GM18526 (cell line): ENCODE results near the gene PRTG.

Experiments used
- POLR2A ChIP-seq: IDR thresholded peaks from 3 replicates; pipeline ENCODE4 v1.6.1; 2011; ENCODE audit not compliant: insufficient read length; ENCODE audit errors: extremely low read depth

Gene PRTG

GRCh38 chr15:55627730-55628368 is 115.1 kb downstream of the PRTG start:
- TF ChIP-seq POLR2A = no peak

DNA sequence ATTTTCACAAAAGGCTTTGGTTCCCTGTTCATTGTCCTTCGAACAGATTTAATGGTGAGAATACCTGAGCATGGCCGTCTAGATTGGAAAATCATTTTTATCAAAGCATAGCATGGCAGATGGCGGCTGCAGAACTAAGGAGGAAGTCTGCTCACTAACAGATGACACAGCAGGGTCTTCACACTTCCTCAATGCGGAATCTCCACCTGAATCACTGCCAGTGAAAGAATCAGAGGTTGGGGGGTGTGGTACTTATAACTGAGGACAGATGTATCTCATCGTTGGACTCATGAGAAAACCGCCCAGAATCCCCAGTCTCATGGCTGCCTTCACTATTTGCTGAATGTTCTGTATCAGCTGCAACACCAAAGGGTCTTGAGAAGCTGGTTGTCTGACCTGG is 123.2 kb downstream of the PRTG start:
- TF ChIP-seq POLR2A = no peak

DNA sequence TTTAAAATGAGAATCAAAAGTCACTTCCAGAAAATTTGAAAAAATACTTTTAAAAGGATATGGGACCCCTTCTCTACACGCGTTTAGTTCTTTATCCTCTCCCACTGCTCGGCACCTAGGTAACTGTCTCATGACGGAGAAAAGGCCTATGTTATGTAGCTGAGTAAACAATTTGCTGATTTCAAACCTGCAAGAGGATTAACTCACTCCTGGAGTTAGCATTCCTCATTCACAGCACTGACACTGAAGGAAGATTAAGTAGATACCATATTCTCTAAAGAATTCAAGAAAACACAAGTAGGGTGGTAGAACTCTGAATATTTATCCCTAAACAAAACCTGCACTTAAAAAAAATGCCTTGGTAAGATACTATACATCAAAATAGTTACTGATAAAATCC is 124.6 kb downstream of the PRTG start:
- no peak for TF ChIP-seq POLR2A

DNA sequence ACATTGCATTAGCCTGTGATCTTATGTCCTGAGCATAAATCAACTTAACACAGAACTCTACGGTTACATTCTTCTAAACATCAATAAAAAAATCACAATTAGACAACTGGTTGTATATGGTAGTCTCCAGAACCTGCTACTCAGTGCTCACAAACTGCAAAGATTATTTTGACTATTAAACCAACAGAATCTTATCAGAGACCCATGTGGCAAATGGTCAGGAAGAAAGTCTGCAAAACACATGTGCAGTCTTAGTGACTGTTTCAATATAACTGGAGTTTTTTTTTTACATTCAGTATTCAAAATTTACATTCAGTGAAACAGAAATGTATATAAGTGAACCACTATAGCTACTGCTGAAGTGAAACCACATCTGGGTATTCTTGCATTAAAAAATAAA is 127.5 kb downstream of the PRTG start:
- no peak for TF ChIP-seq POLR2A

DNA sequence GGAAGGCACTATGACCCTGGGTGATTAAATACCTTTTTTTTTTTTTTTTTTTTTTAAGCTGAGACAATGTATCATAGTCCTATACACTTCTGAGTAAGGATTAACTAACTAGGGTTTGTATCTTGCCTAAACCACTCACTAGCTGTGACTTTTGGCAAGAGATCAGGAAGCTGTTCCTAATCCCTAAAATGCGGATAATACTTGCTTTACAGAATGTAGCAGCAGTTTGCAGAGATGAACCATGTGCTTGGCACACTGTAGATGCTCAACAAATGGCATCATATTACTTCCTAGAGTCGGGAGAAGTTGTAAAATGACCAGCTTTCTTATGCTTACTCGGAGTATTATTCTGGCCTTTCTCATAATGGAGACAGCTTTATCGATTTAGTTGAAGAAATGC is 129.2 kb downstream of the PRTG start:
- TF ChIP-seq POLR2A = no peak

DNA sequence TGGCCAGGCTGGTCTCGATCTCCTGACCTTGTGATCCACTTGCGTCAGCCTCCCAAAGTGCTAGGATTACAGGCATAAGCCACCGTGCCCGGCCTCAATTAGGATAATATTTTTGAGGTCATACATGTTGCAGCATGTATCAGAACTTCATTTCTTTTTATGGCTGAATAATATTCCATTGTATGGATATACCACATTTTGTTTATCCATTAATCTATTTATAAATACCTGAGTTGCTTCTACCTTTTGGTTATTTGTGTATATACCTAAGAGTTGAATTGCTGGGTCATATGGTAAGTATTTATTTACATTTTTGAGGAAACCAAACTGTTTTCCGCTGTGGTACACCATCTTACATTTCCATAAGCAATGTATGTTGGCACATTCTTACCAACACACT is 136.7 kb downstream of the PRTG start:
- no peak for TF ChIP-seq POLR2A

- TF ChIP-seq POLR2A = no peak
These were observed 141.6 kb downstream of the PRTG start for GRCh38 chr15:55601374-55601773.

- TF ChIP-seq POLR2A = no peak
These were observed 143.5 kb downstream of the PRTG start for GRCh38 chr15:55599439-55599838.

GRCh38 chr15:55590788-55591187 is 152.2 kb downstream of the PRTG start:
- TF ChIP-seq POLR2A = no peak

DNA sequence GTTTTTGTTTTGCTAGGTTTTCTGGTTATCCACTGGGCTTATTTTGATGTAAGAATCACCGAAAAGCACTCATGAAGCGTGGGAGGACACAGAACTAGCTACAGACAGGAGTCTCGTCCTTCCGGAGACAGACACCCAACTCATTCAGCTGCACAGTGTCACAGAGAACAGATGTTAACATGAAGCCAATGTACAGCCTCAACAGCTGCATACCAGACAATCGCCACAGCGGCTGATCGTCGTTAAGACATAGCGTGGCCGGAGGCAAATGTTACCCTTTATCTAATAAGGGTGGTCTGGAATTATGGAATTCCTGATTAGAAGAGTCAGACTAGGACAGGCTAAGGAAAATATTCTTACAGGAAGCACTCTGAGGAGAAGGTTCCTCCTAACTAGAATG is 153.7 kb downstream of the PRTG start:
- TF ChIP-seq POLR2A = no peak

DNA sequence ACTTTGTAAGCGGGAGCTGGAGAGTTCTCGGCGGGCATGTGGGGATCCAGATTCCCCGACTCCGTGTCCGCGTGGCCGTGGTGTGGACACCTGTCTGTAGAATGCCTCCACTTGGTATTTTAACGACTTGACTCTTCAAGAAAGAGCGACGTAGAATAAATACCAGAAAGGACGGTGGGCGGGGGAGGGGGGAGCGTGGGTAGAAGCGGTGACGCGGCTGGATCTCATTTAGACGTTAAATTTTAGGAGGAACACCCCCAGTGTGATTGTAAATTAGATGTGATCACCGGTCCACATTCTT is 154.2 kb downstream of the PRTG start:
- TF ChIP-seq POLR2A = no peak

GRCh38 chr15:55588070-55588814 is 154.7 kb downstream of the PRTG start, which contains the start of gene PYGO1:
TSS of gene PYGO1 (minus strand) at chr15:55588345. CDS start at chr15:55587883, 462 bp downstream.
- no peak for TF ChIP-seq POLR2A

DNA sequence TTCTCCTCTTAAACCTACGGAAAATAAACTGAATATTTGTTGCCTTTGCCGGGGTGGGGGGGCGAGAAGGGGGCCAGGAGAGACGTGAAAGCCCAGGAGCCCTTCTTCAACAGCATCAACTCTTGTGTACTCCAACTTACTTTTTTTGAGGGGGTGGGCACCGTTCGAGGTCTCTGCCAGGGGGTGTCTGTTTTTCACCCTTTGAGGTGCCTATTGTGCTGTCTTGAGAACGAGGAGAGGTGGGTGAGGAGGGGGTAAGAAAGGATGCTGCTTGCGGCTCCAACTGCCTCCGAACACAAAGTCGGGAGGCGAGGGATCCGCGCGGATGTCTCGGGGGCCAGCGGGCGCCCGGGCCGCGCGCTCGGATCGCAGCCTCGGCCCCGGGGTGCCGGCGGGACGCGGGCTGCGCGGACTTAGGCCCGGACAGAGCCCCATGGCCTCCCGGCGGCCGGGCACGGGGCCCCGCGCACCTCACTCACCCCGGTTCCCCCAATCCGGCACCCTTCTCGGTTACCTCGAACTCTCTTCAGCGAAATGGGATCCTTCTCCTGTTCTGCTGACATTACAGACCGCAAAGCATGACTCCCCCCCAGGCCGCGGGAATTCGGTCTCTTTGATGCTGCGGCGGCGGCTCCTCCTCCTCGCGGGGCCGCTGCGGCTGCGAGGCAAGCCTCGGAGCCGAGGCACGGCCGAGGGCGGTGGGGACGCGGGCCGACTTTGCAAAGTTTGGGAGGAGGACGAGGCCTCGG is 155.5 kb downstream of the PRTG start:
- no peak for TF ChIP-seq POLR2A

DNA sequence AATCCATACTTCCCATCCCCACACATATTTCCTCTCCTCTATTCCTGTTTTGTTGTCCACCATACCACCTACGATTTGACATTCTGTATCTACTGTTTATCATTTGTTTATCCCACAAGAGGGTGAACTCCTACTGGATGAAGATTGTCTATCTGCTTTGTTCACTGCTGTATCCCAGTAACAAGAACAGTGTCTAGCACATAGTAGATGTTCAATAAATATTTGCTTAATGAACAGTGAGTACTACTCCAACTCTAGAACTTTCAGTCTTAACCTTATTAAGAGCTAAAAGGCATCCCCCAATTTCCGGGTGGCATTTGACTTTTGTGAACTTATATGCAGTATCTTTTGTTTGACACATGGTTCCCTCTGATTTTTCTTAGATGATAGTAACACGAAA is 156.1 kb downstream of the PRTG start:
- TF ChIP-seq POLR2A = no peak

- TF ChIP-seq POLR2A = no peak
These were observed 166.0 kb downstream of the PRTG start for GRCh38 chr15:55576943-55577342.

DNA sequence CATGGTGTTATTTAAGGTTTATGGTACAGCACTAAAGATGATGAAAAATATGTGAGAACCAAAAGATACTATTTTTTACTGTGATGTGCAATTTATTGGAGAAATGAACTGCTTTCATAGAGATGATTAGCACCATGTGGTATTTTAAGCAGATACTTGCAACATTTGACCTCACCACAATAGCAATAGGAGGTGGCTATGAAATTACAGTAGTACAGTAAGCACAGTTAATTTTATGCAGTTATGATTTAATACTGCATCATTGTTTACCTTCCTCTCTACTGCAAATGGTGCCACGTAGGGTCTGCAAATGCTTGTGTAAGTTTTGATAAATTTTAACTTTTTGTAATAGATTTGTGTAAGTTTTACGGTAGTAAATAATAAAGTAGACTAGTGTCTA is 168.9 kb downstream of the PRTG start:
- no peak for TF ChIP-seq POLR2A
